NCI-H2029 (cell line): ENCODE data around the gene SYNGR1.
A peak's percentile ranks its signal among the peaks of the same experiment; 100 is the strongest.
"Not testable (repeated sequence)": the region's sequence is repeated elsewhere in the genome, so short reads cannot be mapped to it uniquely, and the experiment has no call there.

ENCODE experiments used
- DNase-seq: peaks from one replicate; lab custom pipeline; 2025; lab: John Stamatoyannopoulos, UW

The SYNGR1 gene

GRCh38 chr22:39317084-39317774, 32.6 kb upstream of the SYNGR1 start:
- no peak for DNase-seq

GRCh38 chr22:39317775-39318506, 31.9 kb upstream of the SYNGR1 start:
- no peak for DNase-seq

- DNase-seq: no peak
Measured at GRCh38 chr22:39318507-39319283, 31.1 kb upstream of the SYNGR1 start.

- DNase-seq: peak; percentile 90
Measured at GRCh38 chr22:39319284-39320022, 30.3 kb upstream of the SYNGR1 start, which contains the start of gene RPL3. Gene RPL3 (minus strand): TSS chr22:39319623. CDS start chr22:39319597, 26 bp downstream.

- DNase-seq: not testable (repeated sequence)
Measured at GRCh38 chr22:39320616-39321029, 29.2 kb upstream of the SYNGR1 start.

DNA sequence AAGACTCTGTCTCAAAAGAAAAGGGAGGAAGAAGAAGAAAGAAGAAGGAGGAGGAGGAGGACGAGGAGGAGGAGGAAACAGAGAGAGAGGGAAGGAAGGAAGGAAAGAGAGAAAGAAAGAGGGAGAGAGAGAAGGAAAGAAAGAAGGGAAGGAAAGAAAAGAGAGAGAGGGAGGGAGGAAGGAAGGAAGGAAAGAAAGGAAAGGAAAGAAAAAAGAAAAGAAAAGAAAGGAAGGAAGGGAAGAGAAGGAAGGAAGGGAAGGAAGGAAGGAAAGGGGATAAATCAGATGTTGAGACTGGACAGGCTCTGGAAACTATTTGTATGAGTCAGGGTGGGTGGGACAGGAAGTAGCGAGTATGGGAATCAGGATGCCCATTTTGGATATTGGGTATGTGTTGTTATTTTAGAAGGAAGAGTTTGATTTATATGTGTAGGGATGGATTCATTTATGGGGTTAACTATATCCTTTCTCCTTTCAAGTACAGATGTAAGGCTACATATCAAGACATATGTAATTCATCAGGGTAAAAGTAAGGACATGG, 24.3 kb upstream of the SYNGR1 start:
- no peak for DNase-seq

- no peak for DNase-seq
Measured at GRCh38 chr22:39327995-39328754, 21.6 kb upstream of the SYNGR1 start.

- not testable (repeated sequence) for DNase-seq
Measured at GRCh38 chr22:39330553-39330952, 19.2 kb upstream of the SYNGR1 start.

GRCh38 chr22:39332441-39333064, 17.2 kb upstream of the SYNGR1 start:
- no peak for DNase-seq

- no peak for DNase-seq
Measured at GRCh38 chr22:39336411-39336810, 13.4 kb upstream of the SYNGR1 start.

- DNase-seq: not testable (repeated sequence)
Measured at GRCh38 chr22:39339775-39340174, 10.0 kb upstream of the SYNGR1 start.

- DNase-seq: no peak
Measured at GRCh38 chr22:39341179-39341578, 8.6 kb upstream of the SYNGR1 start.

GRCh38 chr22:39343259-39344045, 6.3 kb upstream of the SYNGR1 start:
- DNase-seq: no peak

DNA sequence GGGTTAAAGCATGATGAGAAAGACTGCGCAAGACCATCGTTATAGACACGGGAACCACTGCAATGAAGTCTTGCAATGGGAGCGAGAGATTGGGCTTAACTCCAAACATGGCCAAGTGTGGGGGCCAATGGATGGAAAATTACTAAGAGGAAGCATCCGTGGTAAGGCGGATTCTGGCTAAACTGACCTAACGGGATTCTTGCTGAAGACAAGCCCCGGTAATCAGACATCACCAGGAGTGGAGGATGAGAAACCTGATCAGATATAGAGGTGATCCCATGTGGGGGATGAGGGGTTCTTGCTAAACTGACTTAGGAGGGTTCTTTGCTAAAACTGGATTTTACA, 5.8 kb upstream of the SYNGR1 start:
- no peak for DNase-seq

- DNase-seq: no peak
Measured at GRCh38 chr22:39345231-39345630, 4.6 kb upstream of the SYNGR1 start.

- DNase-seq: no peak
Measured at GRCh38 chr22:39348909-39349505, 784 bp upstream of the SYNGR1 start.

- DNase-seq: no peak
Measured at GRCh38 chr22:39349506-39349966, 255 bp upstream of the SYNGR1 start.

DNA sequence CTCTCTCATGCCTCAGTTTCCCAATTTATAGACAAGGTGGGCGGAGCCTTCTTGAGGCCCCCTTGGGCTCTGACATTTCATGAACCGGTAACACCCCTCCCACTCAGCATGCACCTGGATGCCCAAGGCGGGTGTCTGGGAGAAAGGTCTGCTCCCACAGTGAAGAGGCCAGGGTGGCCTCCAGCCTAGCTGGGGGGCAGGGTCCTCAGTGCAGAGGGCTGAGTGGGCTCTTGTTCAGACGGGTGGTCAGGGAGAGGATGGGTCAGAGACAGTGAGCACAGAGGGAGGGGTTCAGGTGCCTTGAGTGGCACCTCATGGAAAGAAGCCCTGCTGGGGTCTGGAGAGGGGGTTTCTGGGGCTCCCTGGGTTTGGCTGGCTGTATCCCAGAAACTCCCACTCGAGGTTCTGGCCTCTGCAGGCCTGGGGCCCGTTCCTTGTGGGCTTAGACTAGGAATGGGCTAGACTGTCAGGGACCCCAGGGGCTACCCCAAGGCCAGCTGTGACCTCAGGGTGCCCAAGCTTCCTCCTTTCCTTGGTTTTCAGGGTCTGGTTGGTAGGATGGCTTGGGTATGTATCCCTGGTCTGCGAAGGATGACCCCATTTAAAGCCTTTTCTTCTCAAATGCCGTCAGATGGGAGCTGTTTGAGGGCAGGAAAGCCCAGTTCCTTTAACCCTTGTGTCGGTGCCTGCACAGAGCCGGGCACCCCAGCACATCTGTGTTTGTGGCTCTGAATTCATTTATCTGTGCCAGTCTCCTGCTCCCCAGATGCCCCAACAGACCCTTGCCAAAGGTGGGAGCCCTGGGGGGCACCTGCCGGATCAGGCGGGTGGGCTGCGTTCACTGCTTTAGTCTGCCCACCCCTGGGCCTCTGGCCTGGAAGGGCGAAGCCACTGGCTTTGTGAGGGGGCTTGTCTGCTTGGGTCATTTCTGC, 1.2 kb downstream of the SYNGR1 start:
- DNase-seq: no peak
